ENCODE data around the gene DOK6. TPM values are rescaled to one million over a fixed set of nuclear protein-coding genes. Genes with fewer than 3 reads are reported as not detected.

Gene DOK6
- total RNA-seq, 6 experiments from 2014 or later = not detected

DNA sequence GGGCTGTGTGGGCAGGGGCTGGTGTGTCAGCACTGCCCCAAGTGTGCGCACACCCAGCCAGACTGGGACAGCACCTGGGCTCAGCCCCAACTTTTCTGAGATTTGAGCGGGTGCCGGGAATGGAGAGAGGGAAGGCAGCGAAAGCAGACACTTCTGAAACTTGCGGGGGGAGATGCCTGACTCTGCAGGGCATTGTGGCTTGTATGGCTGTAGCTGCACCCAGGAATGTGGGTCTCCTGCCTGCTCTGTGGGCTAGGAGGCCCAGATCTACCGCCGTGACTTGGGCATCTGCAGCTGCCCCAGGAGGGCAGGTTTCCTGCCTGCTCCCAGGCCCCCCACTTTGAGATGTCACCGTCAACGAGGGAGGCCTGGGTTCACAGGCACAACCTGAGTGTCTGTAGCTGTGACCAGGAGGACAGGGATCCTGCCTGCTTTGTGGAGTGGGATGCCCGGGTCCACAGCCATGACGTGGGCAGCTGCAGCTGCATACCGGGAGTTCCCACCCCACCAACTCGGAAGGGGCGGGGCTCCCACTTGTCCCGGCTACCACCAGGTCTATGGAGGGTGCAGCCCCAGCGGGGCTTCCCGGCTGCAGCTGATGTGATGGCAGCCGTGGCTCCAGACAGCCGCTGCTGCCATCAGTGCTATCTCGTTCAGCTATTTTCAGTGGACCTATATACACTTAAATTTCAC is 95.3 kb downstream of the DOK6 start:
- DNase-seq = no peak
- TF ChIP-seq, protein P1, sequence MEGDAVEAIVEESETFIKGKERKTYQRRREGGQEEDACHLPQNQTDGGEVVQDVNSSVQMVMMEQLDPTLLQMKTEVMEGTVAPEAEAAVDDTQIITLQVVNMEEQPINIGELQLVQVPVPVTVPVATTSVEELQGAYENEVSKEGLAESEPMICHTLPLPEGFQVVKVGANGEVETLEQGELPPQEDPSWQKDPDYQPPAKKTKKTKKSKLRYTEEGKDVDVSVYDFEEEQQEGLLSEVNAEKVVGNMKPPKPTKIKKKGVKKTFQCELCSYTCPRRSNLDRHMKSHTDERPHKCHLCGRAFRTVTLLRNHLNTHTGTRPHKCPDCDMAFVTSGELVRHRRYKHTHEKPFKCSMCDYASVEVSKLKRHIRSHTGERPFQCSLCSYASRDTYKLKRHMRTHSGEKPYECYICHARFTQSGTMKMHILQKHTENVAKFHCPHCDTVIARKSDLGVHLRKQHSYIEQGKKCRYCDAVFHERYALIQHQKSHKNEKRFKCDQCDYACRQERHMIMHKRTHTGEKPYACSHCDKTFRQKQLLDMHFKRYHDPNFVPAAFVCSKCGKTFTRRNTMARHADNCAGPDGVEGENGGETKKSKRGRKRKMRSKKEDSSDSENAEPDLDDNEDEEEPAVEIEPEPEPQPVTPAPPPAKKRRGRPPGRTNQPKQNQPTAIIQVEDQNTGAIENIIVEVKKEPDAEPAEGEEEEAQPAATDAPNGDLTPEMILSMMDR (IDR thresholded peaks at IDR 0.05) = no peak

DNA sequence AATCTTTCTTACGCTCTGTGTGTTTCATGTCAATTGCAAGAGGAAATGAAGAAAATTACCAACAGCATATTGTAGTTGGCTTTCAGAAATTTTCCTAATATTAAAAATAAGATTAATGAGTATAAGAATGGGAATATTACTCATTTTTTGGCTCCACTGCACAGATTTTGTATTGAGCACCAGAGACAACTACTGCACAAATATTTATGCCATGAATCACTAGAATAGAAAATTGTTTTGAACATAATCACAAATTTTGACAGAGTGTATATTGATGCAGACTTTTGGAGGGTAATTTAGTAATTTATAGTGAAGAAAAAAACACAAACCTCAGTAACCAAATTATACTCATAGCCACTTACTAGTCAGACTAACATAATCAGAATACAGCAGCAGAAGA is 118.3 kb downstream of the DOK6 start:
- H3K4me1 Mint-ChIP-seq (ENCODE audit: low read depth) = no peaks in the 10 kb centered on the region
- H3K36me3 Mint-ChIP-seq (ENCODE audit: low read depth) = no peaks in the 10 kb centered on the region
- DNase-seq = no peak
- H3K9me3 Mint-ChIP-seq = no peaks in the 10 kb centered on the region
- peaks cover 2% of the 10 kb centered on the region; the same call in 1 of the 2 replicates for H3K27me3 Mint-ChIP-seq (ENCODE audit: insufficient read depth)
- H3K4me3 Mint-ChIP-seq = no peak overlapping the region
- H3K27ac Mint-ChIP-seq = no peak overlapping the region
- TF ChIP-seq, protein P1 (IDR thresholded peaks at IDR 0.05) = no peak

More for the DNA sequence above, 95.3 kb downstream of the DOK6 start:
- Mint-ChIP-seq H3K27me3 (ENCODE audit: insufficient read depth) (peaks cover 1% of the 10 kb centered on the region), H3K4me1 (ENCODE audit: low read depth) (no peaks in the 10 kb centered on the region), H3K27ac (no peak overlapping the region), H3K9me3 (peaks cover 5% of the 10 kb centered on the region), H3K36me3 (ENCODE audit: low read depth) (no peaks in the 10 kb centered on the region), H3K4me3 (no peak overlapping the region)

DNA sequence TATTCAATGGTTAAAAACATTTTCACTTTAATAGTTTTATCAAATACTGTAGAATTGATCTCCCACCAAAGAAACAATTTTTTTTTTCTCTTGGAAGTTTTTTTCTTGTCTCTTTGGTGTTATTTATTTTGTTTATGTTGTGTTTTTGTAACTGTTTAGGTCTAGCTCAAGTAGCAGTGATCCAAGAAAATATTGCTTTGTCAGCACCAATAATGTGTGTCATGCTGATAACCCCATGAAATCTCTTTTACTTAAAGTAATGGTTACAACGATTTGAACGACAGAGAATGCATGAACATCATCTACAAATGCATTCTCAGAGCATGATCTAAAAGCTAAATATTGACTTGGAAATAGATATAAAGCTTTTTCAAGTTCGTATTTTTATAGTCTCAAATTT is 122.9 kb downstream of the DOK6 start:
- Mint-ChIP-seq H3K4me3 (no peak overlapping the region), H3K4me1 (ENCODE audit: low read depth) (no peaks in the 10 kb centered on the region), H3K27me3 (ENCODE audit: insufficient read depth) (0 out of 2 replicates have a peak, but pooled peaks cover 2% of the 10 kb centered on the region), H3K9me3 (peaks cover 9% of the 10 kb centered on the region), H3K27ac (no peak overlapping the region), H3K36me3 (ENCODE audit: low read depth) (no peaks in the 10 kb centered on the region)
- no peak for DNase-seq
- TF ChIP-seq, protein P1 (IDR thresholded peaks at IDR 0.05) = no peak

DNA sequence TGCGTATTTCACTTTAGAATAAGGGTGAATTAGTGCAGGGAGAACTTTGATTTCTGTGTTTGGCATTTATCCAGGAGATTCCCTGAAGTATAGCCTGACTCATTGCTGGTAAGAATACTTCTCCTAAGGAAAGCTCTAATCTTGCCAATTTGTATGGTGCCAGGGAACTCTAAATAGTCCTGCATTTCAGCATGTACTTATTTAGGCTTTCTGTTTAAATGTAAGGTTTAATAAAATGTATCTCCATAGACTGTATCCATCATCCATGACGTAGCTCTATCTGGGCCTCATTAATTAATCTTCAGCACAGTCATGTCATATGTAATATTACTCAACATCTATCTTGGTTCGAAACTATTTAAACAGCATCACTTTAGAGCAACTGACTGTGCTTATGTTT is 127.7 kb downstream of the DOK6 start:
- TF ChIP-seq, protein P1 (IDR thresholded peaks at IDR 0.05) = no peak
- H3K27me3 Mint-ChIP-seq (ENCODE audit: insufficient read depth) = no peaks in the 10 kb centered on the region
- H3K4me1 Mint-ChIP-seq (ENCODE audit: low read depth) = no peaks in the 10 kb centered on the region
- no peak overlapping the region for H3K4me3 Mint-ChIP-seq
- no peaks in the 10 kb centered on the region for H3K36me3 Mint-ChIP-seq (ENCODE audit: low read depth)
- H3K9me3 Mint-ChIP-seq = peaks cover 20% of the 10 kb centered on the region
- DNase-seq = no peak
- H3K27ac Mint-ChIP-seq = no peak overlapping the region

DNA sequence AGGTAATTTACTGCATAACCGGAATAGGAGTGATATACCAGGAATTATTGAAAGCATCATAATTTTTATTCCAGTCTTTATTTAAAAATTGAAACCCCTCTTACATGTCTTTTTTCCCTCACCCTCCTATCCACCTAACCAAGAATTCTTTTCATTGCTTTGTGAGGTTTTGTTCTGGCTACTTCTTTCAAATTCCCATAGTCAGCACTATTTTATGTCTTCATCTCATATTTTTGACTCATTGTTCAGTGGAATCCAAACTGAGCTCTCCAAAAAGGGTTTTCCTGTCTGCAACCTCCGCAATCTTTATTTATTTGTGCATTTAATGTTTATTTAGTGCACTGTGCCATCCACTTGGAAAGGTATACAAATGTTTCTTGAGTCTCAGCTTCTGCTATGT is 128.5 kb downstream of the DOK6 start:
- Mint-ChIP-seq H3K27me3 (ENCODE audit: insufficient read depth) (no peaks in the 10 kb centered on the region), H3K4me1 (ENCODE audit: low read depth) (no peaks in the 10 kb centered on the region), H3K4me3 (no peak overlapping the region), H3K36me3 (ENCODE audit: low read depth) (no peaks in the 10 kb centered on the region), H3K27ac (no peak overlapping the region), H3K9me3 (peaks cover 20% of the 10 kb centered on the region)
- no peak for DNase-seq
- TF ChIP-seq, protein P1 (IDR thresholded peaks at IDR 0.05) = no peak
